ENCODE measurements around the gene ZNF813. TPM values are rescaled to one million over a fixed set of nuclear protein-coding genes. Genes with fewer than 3 reads are reported as not detected.

Gene ZNF813
- polyA plus RNA-seq, 1 donor (not counting 4 experiments of a cell fraction or from before 2014, with no cell fraction given), result 2.5 TPM

DNA sequence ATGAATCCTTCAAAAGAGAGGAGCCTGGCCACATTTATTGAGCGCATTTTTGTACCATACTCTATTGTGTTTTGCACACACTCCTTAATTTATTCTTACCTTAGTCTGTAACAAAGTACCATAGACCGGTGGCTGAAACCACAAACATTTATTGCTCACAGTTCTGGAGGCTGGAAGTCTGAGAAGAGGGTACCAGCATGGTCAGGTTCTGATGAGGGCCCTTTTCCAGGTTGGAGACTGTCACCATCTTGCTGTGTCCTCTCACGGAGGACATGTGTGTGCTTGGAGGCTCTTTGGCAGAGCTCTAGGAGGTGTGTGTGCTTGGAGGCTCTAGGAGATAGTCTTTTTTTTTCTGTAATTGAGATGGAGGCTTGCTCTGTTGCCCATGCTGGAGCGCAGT is 72.6 kb downstream of the ZNF813 start:
- no peak for DNase-seq (ENCODE audit: low read depth, low spot score)
- Histone ChIP-seq H4K20me1 (ENCODE audit: control insufficient read depth, extremely low read depth, insufficient read depth, low read length) (no peaks in the 10 kb centered on the region), H3K79me2 (ENCODE audit: control insufficient read depth, insufficient read depth, low read length) (no peaks in the 10 kb centered on the region), H2AFZ (ENCODE audit: control insufficient read depth, low read length) (no peak overlapping the region), H3K27ac (ENCODE audit: control insufficient read depth, insufficient read depth, low read length) (no peak overlapping the region), H3K4me2 (ENCODE audit: control insufficient read depth, extremely low read depth, insufficient read depth, low read depth, low read length) (no peak overlapping the region), H3K9me3 (ENCODE audit: control insufficient read depth, low read depth, low read length) (no peaks in the 10 kb centered on the region), H3K9me1 (ENCODE audit: control insufficient read depth, extremely low read depth, insufficient read depth, low read length) (no peaks in the 10 kb centered on the region), H3K4me3 (ENCODE audit: control insufficient read depth in 2 of 3, extremely low read depth in 1 of 3, insufficient read depth in 2 of 3, low read depth in 1 of 3, low read length in 3 of 3) (no peak overlapping the region), H3K4me1 (ENCODE audit: control insufficient read depth, extremely low read depth, insufficient read depth, low read length) (peaks cover 5% of the 10 kb centered on the region), H3K9ac (ENCODE audit: control insufficient read depth, extremely low read depth, insufficient read depth, low read length) (no peak overlapping the region), H3K27me3 (ENCODE audit: control insufficient read depth, extremely low read depth, insufficient read depth, low read length) (no peaks in the 10 kb centered on the region), H3K36me3 (ENCODE audit: control insufficient read depth in 2 of 2, extremely low read depth in 1 of 2, insufficient read depth in 2 of 2, low read length in 2 of 2) (no peaks in the 10 kb centered on the region)
- no peak for FAIRE-seq
- dilution Hi-C loops (cut with MboI; ENCODE audit: extremely low pct_ligation_motif_present, low sequenced_read_pairs), result no loop called here
- TF ChIP-seq EZH2 (IDR thresholded peaks at IDR 0.05; ENCODE audit: low read length) (no peak), CTCF (optimal IDR thresholded peaks at IDR 0.05 in 1 of 3, IDR thresholded peaks at IDR 0.05 in 1 of 3, conservative IDR thresholded peaks at IDR 0.05 in 1 of 3; ENCODE audit: extremely low read depth in 1 of 3, insufficient read depth in 2 of 3, low read length in 3 of 3) (no peak)

- Histone ChIP-seq H3K79me2 (ENCODE audit: control insufficient read depth, insufficient read depth, low read length) (no peaks in the 10 kb centered on the region), H3K4me3 (ENCODE audit: control insufficient read depth in 2 of 3, extremely low read depth in 1 of 3, insufficient read depth in 2 of 3, low read depth in 1 of 3, low read length in 3 of 3) (no peak overlapping the region), H4K20me1 (ENCODE audit: control insufficient read depth, extremely low read depth, insufficient read depth, low read length) (no peaks in the 10 kb centered on the region), H3K27me3 (ENCODE audit: control insufficient read depth, extremely low read depth, insufficient read depth, low read length) (no peaks in the 10 kb centered on the region), H3K9ac (ENCODE audit: control insufficient read depth, extremely low read depth, insufficient read depth, low read length) (no peak overlapping the region), H3K4me1 (ENCODE audit: control insufficient read depth, extremely low read depth, insufficient read depth, low read length) (peaks cover 12% of the 10 kb centered on the region), H3K36me3 (ENCODE audit: control insufficient read depth in 2 of 2, extremely low read depth in 1 of 2, insufficient read depth in 2 of 2, low read length in 2 of 2) (no peaks in the 10 kb centered on the region), H3K27ac (ENCODE audit: control insufficient read depth, insufficient read depth, low read length) (no peak overlapping the region), H3K9me1 (ENCODE audit: control insufficient read depth, extremely low read depth, insufficient read depth, low read length) (no peaks in the 10 kb centered on the region), H3K9me3 (ENCODE audit: control insufficient read depth, low read depth, low read length) (no peaks in the 10 kb centered on the region), H3K4me2 (ENCODE audit: control insufficient read depth, extremely low read depth, insufficient read depth, low read depth, low read length) (no peak overlapping the region), H2AFZ (ENCODE audit: control insufficient read depth, low read length) (no peak overlapping the region)
- TF ChIP-seq CTCF (optimal IDR thresholded peaks at IDR 0.05 in 1 of 3, IDR thresholded peaks at IDR 0.05 in 1 of 3, conservative IDR thresholded peaks at IDR 0.05 in 1 of 3; ENCODE audit: extremely low read depth in 1 of 3, insufficient read depth in 2 of 3, low read length in 3 of 3) (no peak), EZH2 (IDR thresholded peaks at IDR 0.05; ENCODE audit: low read length) (no peak)
- DNase-seq (ENCODE audit: low read depth, low spot score), result no peak
- dilution Hi-C loops (cut with MboI; ENCODE audit: extremely low pct_ligation_motif_present, low sequenced_read_pairs), result no loop called here
- FAIRE-seq, result no peak
Measured at GRCh38 chr19:53541971-53542370, 74.4 kb downstream of the ZNF813 start.

All from keratinocyte (primary cell).